GM12878 (cell line): ENCODE data around the gene HECTD4. TPM values are rescaled to one million over a fixed set of nuclear protein-coding genes. Genes with fewer than 3 reads are reported as not detected.

Experiments
- ATAC-seq: fragments of 200-7000 bp; cut with Tn5 transposase; 3 replicates; pipeline ENCODE4 v1.9.1; 2020; ENCODE audit warnings: mild to moderate bottlenecking, moderate library complexity
- BruUV-seq: library from RNA; stranded (reverse); fragments of 400-500 nt; replicated peaks from 2 replicates; lab custom pipeline; 2021; lab: Mats Ljungman, UMichigan
- CTCF ChIA-PET: fragments of 300-600 bp; sonication (Branson Sonifier 250); formaldehyde crosslinking; extraction: SDS; loops from one replicate; lab custom pipeline; 2021; ENCODE audit warnings: inconsistent platforms; lab: Yijun Ruan, JAX
- POLR2A ChIA-PET: fragments of 350-600 bp; formaldehyde crosslinking; extraction: SDS; loops from one replicate; lab custom pipeline; 2021; ENCODE audit warnings: inconsistent platforms; lab: Charles Lee
- RAD21 ChIA-PET: fragments of 300-600 bp; sonication (Branson Sonifier 250); formaldehyde crosslinking; loops from one replicate; lab custom pipeline; 2023; ENCODE audit warnings: antibody characterized with exemption; ENCODE audit not compliant: unreplicated experiment; lab: Charles Lee
- SMC1A ChIA-PET: fragments of 300-600 bp; sonication (Branson Sonifier 250); formaldehyde crosslinking; loops from one replicate; lab custom pipeline; 2023; ENCODE audit not compliant: unreplicated experiment, uncharacterized antibody; lab: Charles Lee
- DNase-seq: peaks from one replicate; pipeline ENCODE4 v3.0.0-alpha.2; 2011; ENCODE audit warnings: low read depth, low spot score
- FAIRE-seq: peaks from 3 replicates; lab custom pipeline; 2011; peaks lifted over from hg19 to GRCh38; lab: Jason Lieb, UNC
- H2AFZ ChIP-seq: 2 replicates; pipeline ENCODE4 v1.6.0; 2011; ENCODE audit warnings: low read depth, low read length, control low read depth; ENCODE audit not compliant: control insufficient read depth
- H3K27ac ChIP-seq: 2 replicates; pipeline ENCODE4 v1.5.1; 2011; ENCODE audit warnings: control low read depth; ENCODE audit not compliant: control insufficient read depth, insufficient read depth
- H3K27me3 ChIP-seq, 2 experiments: replicated peaks in 1 of 2; 2 replicates each; pipeline versions ENCODE4 v1.6.0 to v1.6.1; 2011; ENCODE audit warnings: low read length in 1 of 2; ENCODE audit not compliant: control insufficient read depth in 2 of 2, insufficient read depth in 2 of 2
- H3K36me3 ChIP-seq, 2 experiments: 2 replicates each; pipeline ENCODE4 v1.5.1; 2011; ENCODE audit warnings: low read length in 1 of 2; ENCODE audit not compliant: control insufficient read depth in 2 of 2, insufficient read depth in 2 of 2
- H3K4me1 ChIP-seq: 2 replicates; pipeline ENCODE4 v1.6.1; 2011; ENCODE audit warnings: mild to moderate bottlenecking, low read length, moderate library complexity, mixed read lengths; ENCODE audit not compliant: control insufficient read depth, insufficient read depth
- H3K4me2 ChIP-seq: 2 replicates; pipeline ENCODE4 v1.6.0; 2011; ENCODE audit warnings: control low read depth; ENCODE audit not compliant: control insufficient read depth, insufficient read depth
- H3K4me3 ChIP-seq: fragments of 200-600 bp; sonication (generic); 2 replicates; pipeline ENCODE4 v1.5.1; 2016
- H3K79me2 ChIP-seq: 2 replicates; pipeline ENCODE4 v1.6.0; 2011; ENCODE audit warnings: low read length; ENCODE audit not compliant: control insufficient read depth, insufficient read depth
- H3K9ac ChIP-seq: 2 replicates; pipeline ENCODE4 v1.8.0; 2011; ENCODE audit warnings: low read length, control low read depth, mixed read lengths; ENCODE audit not compliant: control insufficient read depth, insufficient read depth
- H3K9me3 ChIP-seq: replicated peaks from 3 replicates; pipeline ENCODE4 v1.5.1; 2011; ENCODE audit warnings: mild to moderate bottlenecking, low read length; ENCODE audit not compliant: control insufficient read depth, insufficient read depth
- H4K20me1 ChIP-seq: 2 replicates; pipeline ENCODE4 v1.6.0; 2011; ENCODE audit not compliant: control insufficient read depth, insufficient read depth
- HDAC6 ChIP-seq: fragments of 200-600 bp; sonication (generic); IDR thresholded peaks from one replicate; pipeline ENCODE4 v1.8.0; 2017; ENCODE audit warnings: antibody characterized with exemption; ENCODE audit not compliant: unreplicated experiment
- IKZF1 ChIP-seq: fragments of 450-650 bp; conservative IDR thresholded peaks from 2 replicates; pipeline ENCODE4 v1.6.1; 2017; ENCODE audit warnings: antibody characterized with exemption, mild to moderate bottlenecking
- IKZF2 ChIP-seq, 2 experiments: fragments of 450-650 bp; IDR thresholded peaks; 2 replicates each; pipeline ENCODE4 v1.6.1; 2017; ENCODE audit warnings: mild to moderate bottlenecking in 2 of 2, moderate library complexity in 2 of 2
- JUND ChIP-seq: IDR thresholded peaks from 2 replicates; pipeline ENCODE4 v1.6.1; 2012; ENCODE audit warnings: low read depth, mild to moderate bottlenecking, low read length, improper control_type of control experiment, moderate library complexity
- MEF2B ChIP-seq: fragments of 450-650 bp; IDR thresholded peaks from 2 replicates; pipeline ENCODE4 v1.6.1; 2018; ENCODE audit warnings: mild to moderate bottlenecking, moderate library complexity; ENCODE audit not compliant: partially characterized antibody, poor library complexity, severe bottlenecking
- MTA2 ChIP-seq: fragments of 450-650 bp; IDR thresholded peaks from 2 replicates; pipeline ENCODE4 v1.6.1; 2016; ENCODE audit warnings: low read depth, mild to moderate bottlenecking, moderate library complexity
- RAD51 ChIP-seq: fragments of 450-650 bp; IDR thresholded peaks from 2 replicates; pipeline ENCODE4 v1.6.1; 2016; ENCODE audit warnings: moderate library complexity, mild to moderate bottlenecking, inconsistent platforms
- RELB ChIP-seq: fragments of 450-650 bp; IDR thresholded peaks from 2 replicates; pipeline ENCODE4 v1.6.1; 2017; ENCODE audit warnings: low read depth, mild to moderate bottlenecking, moderate library complexity
- SIX5 ChIP-seq: IDR thresholded peaks from 2 replicates; pipeline ENCODE4 v1.6.1; 2011; ENCODE audit warnings: mild to moderate bottlenecking, low read depth, low read length, moderate library complexity; ENCODE audit not compliant: severe bottlenecking
- TBL1XR1 ChIP-seq: IDR thresholded peaks from 2 replicates; pipeline ENCODE4 v1.6.1; 2012; ENCODE audit warnings: low read depth, low read length, improper control_type of control experiment
- ZBTB4 ChIP-seq: fragments of 450-650 bp; formaldehyde crosslinking; IDR thresholded peaks from 2 replicates; pipeline ENCODE4 v1.4.0; 2022; ENCODE audit warnings: mild to moderate bottlenecking, moderate library complexity
- WGBS: methylation state at CpG from one replicate; pipeline ENCODE4 v1.1.6; 2016; ENCODE audit warnings: low lambda C conversion rate; ENCODE audit not compliant: insufficient replicate concordance, insufficient coverage; ENCODE audit errors: missing lambda C conversion rate; 5-methylcytosine and 5-hydroxymethylcytosine counted together
- in situ Hi-C: fragments of 300-500 bp; cut with MboI; formaldehyde crosslinking; loops from 9 replicates; pipeline ENCODE4 v1.14.3; 2018; ENCODE audit warnings: mixed read lengths
- intact Hi-C: fragments of 100-400 bp; cut with micrococcal nuclease; formaldehyde crosslinking; loops from one replicate; pipeline ENCODE4 v1.14.2; 2022; ENCODE audit not compliant: unreplicated experiment
- polyA plus RNA-seq, 11 experiments: library from polyadenylated mRNA; depleted of rRNA in 4 of 11; unstranded in 6 of 11; stranded (reverse) in 5 of 11; fragments of >200 nt; fragmentation: Nextera tagmentation in 4 of 11; fragmentation: Illumina TruSeq in 1 of 11; extraction: Ambion mirVana in 4 of 11; extraction: Trizol in 1 of 11; gene quantifications; 1 replicate in 1 of 11; 2 replicates in 10 of 11; pipeline versions ENCODE4 v1.2.1 to v1.2.3, GENCODE V29; 2011 to 2016; ENCODE audit warnings: inconsistent platforms in 2 of 11, missing spikeins in 2 of 11, low read depth in 1 of 11
- total RNA-seq, 4 experiments: library from RNA; depleted of rRNA in 3 of 4; stranded (reverse); fragments of >200 nt in 3 of 4; fragmentation: Illumina TruSeq in 1 of 4; extraction: Trizol in 1 of 4; gene quantifications; 2 replicates each; pipeline versions ENCODE4 v1.2.1 to v1.2.3, GENCODE V29; 2013 to 2021

HECTD4 gene
- total and polyA plus RNA-seq, 10 of the 15 experiments (the other 5 are each of a cell fraction or from before 2014, with no cell fraction given): 5.8 to 43.9 (median 17.9) TPM

GRCh38 chr12:112151766-112152541, 230.3 kb downstream of the HECTD4 start (continued):
- no peak for TF ChIP-seq MTA2
- no peak for TF ChIP-seq HDAC6
- TF ChIP-seq TBL1XR1: no peak

- no peak overlapping the region; the same call in 1 of the 2 replicates for H3K27ac ChIP-seq
- no peak overlapping the region for H3K4me3 ChIP-seq
- H3K9ac ChIP-seq: no peak overlapping the region
- FAIRE-seq: no peak
- H2AFZ ChIP-seq: no peak overlapping the region
- BruUV-seq: no TSS peak
- H3K27me3 ChIP-seq: no peaks in the 10 kb centered on the region
- intact Hi-C loops (no loop called here), in situ Hi-C loops (no loop called here)
- H3K9me3 ChIP-seq: no peaks in the 10 kb centered on the region; the same call in 2 of the 3 replicates
- ChIA-PET POLR2A (interaction anchor here (0.9 kb wide), 1 partner anchor 41 kb away, joined by 5 read pairs; the partner anchor contains the start of gene NAA25), RAD21 (no interaction called here), CTCF (interaction anchor here (1.2 kb wide), 1 partner anchor 17 kb away, joined by 3 read pairs; no protein-coding TSS in a partner anchor), SMC1A (interaction anchor here (1.0 kb wide), 1 partner anchor 19 kb away, joined by 3 read pairs; no protein-coding TSS in a partner anchor)
- WGBS: 36% methylated on average over 5 of the region's 5 CpGs
- H3K4me1 ChIP-seq: peaks cover 3% of the 10 kb centered on the region; the same call in 1 of the 2 replicates
- H3K36me3 ChIP-seq: peaks cover 13 to 40% of the 10 kb centered on the region in 2 experiments
- H3K79me2 ChIP-seq: no peaks in the 10 kb centered on the region
- peak; percentile 70 for ATAC-seq
- H3K4me2 ChIP-seq: no peak overlapping the region
- DNase-seq: peak; percentile 35
- TF ChIP-seq IKZF2 (IDR thresholded peaks at IDR 0.05) (peak in 1 of 2 experiments; percentile 44; a peak in 2 of 4 replicates), IKZF1 (peak; percentile 70), ZBTB4 (CRISPR knock-in tag) (no peak), MEF2B (peak; percentile 61), RELB (peak; percentile 52; the same call in 1 of the 2 replicates), JUND (no peak), RAD51 (peak; percentile 54), SIX5 (no peak)
- no peaks in the 10 kb centered on the region for H4K20me1 ChIP-seq
Observed at GRCh38 chr12:112149596-112149995, 232.6 kb downstream of the HECTD4 start.
